ENCODE measurements around the gene RNF41. TPM values are rescaled to one million over a fixed set of nuclear protein-coding genes. Genes with fewer than 3 reads are reported as not detected.

RNF41 gene
- polyA plus RNA-seq, 1 experiment, result 97.2 TPM

- ChIA-PET CTCF (interaction anchor here (0.6 to 1.8 kb wide), 6 partner anchors 11 to 44 kb away, joined by 3 to 9 read pairs (median 4); partner anchors contain the start of genes SMARCC2 and ZC3H10), POLR2A (interaction anchor here (0.5 to 2.5 kb wide), 14 partner anchors 11 to 1358 kb away, joined by 3 to 18 read pairs (median 4); partner anchors contain the start of genes DDIT3, ESYT1, SMARCC2 and ZC3H10)
- peak overlapping the region; percentile 12 for H3K27ac ChIP-seq (ENCODE audit: low read depth, low read length)
- TF ChIP-seq CTCF (IDR thresholded peaks at IDR 0.05; ENCODE audit: low read depth, low read length), result no peak
- no peak for DNase-seq (ENCODE audit: low read depth, low spot score)
- H3K9me3 ChIP-seq (ENCODE audit: control insufficient read depth, insufficient read depth, low read length), result no peaks in the 10 kb centered on the region
- H3K4me3 ChIP-seq (ENCODE audit: low read depth, low read length), result no peak overlapping the region
- H3K27me3 ChIP-seq (ENCODE audit: control insufficient read depth, insufficient read depth, low read length), result no peaks in the 10 kb centered on the region
Measured at GRCh38 chr12:56162468-56163290, 59.0 kb downstream of the RNF41 start.

- no peak for DNase-seq (ENCODE audit: low read depth, low spot score)
- peak overlapping the region; percentile 31 for H3K27ac ChIP-seq (ENCODE audit: low read depth, low read length)
- no peaks in the 10 kb centered on the region for H3K27me3 ChIP-seq (ENCODE audit: control insufficient read depth, insufficient read depth, low read length)
- H3K9me3 ChIP-seq (ENCODE audit: control insufficient read depth, insufficient read depth, low read length), result no peaks in the 10 kb centered on the region
- ChIA-PET CTCF (interaction anchor here (0.7 to 1.7 kb wide), 5 partner anchors 14 to 43 kb away, joined by 5 to 11 read pairs (median 9); partner anchors contain the start of gene SMARCC2), POLR2A (interaction anchor here (1.0 to 2.5 kb wide), 6 partner anchors 10 to 44 kb away, joined by 4 to 18 read pairs (median 7); partner anchors contain the start of genes ESYT1, SMARCC2 and ZC3H10)
- H3K4me3 ChIP-seq (ENCODE audit: low read depth, low read length), result 0 out of 2 replicates have a peak overlapping the region, but pooled peaks have one; percentile 10
- no peak for TF ChIP-seq CTCF (IDR thresholded peaks at IDR 0.05; ENCODE audit: low read depth, low read length)
Measured at GRCh38 chr12:56161690-56162351, 59.9 kb downstream of the RNF41 start.

GRCh38 chr12:56160894-56161689 lies 60.6 kb downstream of the RNF41 start:
- Histone ChIP-seq H3K27ac (ENCODE audit: low read depth, low read length) (peak overlapping the region; percentile 42), H3K4me3 (ENCODE audit: low read depth, low read length) (peak overlapping the region; percentile 99), H3K9me3 (ENCODE audit: control insufficient read depth, insufficient read depth, low read length) (no peaks in the 10 kb centered on the region), H3K27me3 (ENCODE audit: control insufficient read depth, insufficient read depth, low read length) (no peaks in the 10 kb centered on the region)
- TF ChIP-seq CTCF (IDR thresholded peaks at IDR 0.05; ENCODE audit: low read depth, low read length), result no peak
- ChIA-PET POLR2A (interaction anchor here (1.3 to 2.5 kb wide), 3 partner anchors 28 to 43 kb away, joined by 7 to 8 read pairs (median 7); partner anchors contain the start of genes ESYT1, SMARCC2 and ZC3H10), CTCF (interaction anchor here (0.9 to 1.7 kb wide), 2 partner anchors 28 to 42 kb away, joined by 5 to 11 read pairs; partner anchors contain the start of gene SMARCC2)
- no peak for DNase-seq (ENCODE audit: low read depth, low spot score)

- DNase-seq (ENCODE audit: low read depth, low spot score), result no peak
- POLR2A ChIA-PET, result interaction anchor here (1.2 to 2.6 kb wide), 2 partner anchors 32 to 61 kb away, joined by 3 to 28 read pairs; partner anchors contain the start of genes ESYT1 and RNF41
- no peaks in the 10 kb centered on the region for H3K27me3 ChIP-seq (ENCODE audit: control insufficient read depth, insufficient read depth, low read length)
- no peak for TF ChIP-seq CTCF (IDR thresholded peaks at IDR 0.05; ENCODE audit: low read depth, low read length)
- H3K27ac ChIP-seq (ENCODE audit: low read depth, low read length), result peak overlapping the region; percentile 25
- peak overlapping the region; percentile 99 for H3K4me3 ChIP-seq (ENCODE audit: low read depth, low read length)
- CTCF ChIA-PET, result interaction anchor here (1.7 kb wide), 1 partner anchor 29 kb away, joined by 11 read pairs; the partner anchor contains the start of gene SMARCC2
- no peaks in the 10 kb centered on the region for H3K9me3 ChIP-seq (ENCODE audit: control insufficient read depth, insufficient read depth, low read length)
Measured at GRCh38 chr12:56160193-56160763, 61.4 kb downstream of the RNF41 start.

All from AG04450 (cell line).